ENCODE results near the gene KPNA1.

Gene KPNA1

GRCh38 chr3:122382888-122383666, 131.7 kb downstream of the KPNA1 start, which contains the start of gene MIX23:
Gene MIX23 (minus strand): TSS chr3:122383231. CDS start chr3:122383224, 7 bp downstream.
- DNase-seq (ENCODE audit: low read depth in 2 of 2), result peak; percentile 75 to 82

DNA sequence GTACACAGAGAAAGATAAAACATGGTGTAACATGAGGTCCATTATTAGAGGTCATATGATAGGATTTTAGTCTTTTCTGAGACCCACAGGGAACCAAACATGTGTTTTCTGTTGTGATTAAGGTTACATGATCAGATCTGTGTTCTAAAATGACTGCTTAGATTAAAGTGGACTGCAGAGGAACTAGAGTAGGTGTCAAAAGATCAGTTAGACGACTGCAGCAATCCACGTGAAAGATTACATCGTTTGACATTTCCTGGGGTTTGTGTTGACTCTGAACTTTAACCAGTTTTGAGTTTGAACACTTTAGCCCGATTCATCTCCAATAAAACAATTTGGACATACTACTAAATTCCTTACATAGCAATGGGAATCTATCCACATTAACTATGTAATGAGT, 136.8 kb downstream of the KPNA1 start:
- no peak for DNase-seq (ENCODE audit: low read depth in 2 of 2)

- no peak for DNase-seq (ENCODE audit: low read depth in 2 of 2)
Measured at GRCh38 chr3:122374034-122374433, 140.7 kb downstream of the KPNA1 start.

All from stimulated activated CD4-positive, alpha-beta T cell treated with anti-CD3 and anti-CD28 coated beads, Interleukin-15, amount 100 ng/mL, for 48 hours (primary cell).